Measurements from ENCODE around the gene TPK1.
"Not testable (repeated sequence)": the region's sequence is repeated elsewhere in the genome, so short reads cannot be mapped to it uniquely, and the experiment has no call there.

The TPK1 gene

GRCh38 chr7:144776447-144776846 is 59.4 kb downstream of the TPK1 start:
- DNase-seq: no peak

GRCh38 chr7:144775749-144776148 is 60.1 kb downstream of the TPK1 start:
- no peak for DNase-seq

- DNase-seq: no peak
These were observed 63.9 kb downstream of the TPK1 start for GRCh38 chr7:144771927-144772326.

GRCh38 chr7:144771174-144771573 is 64.7 kb downstream of the TPK1 start:
- no peak for DNase-seq

- no peak for DNase-seq
These were observed 66.5 kb downstream of the TPK1 start for GRCh38 chr7:144769352-144769751.

GRCh38 chr7:144768633-144769032 is 67.2 kb downstream of the TPK1 start:
- no peak for DNase-seq

- DNase-seq: no peak
These were observed 72.6 kb downstream of the TPK1 start for GRCh38 chr7:144763291-144763690.

GRCh38 chr7:144762853-144763252 is 73.0 kb downstream of the TPK1 start:
- no peak for DNase-seq

- no peak for DNase-seq
These were observed 74.4 kb downstream of the TPK1 start for GRCh38 chr7:144761493-144761892.

GRCh38 chr7:144759653-144760052 is 76.2 kb downstream of the TPK1 start:
- no peak for DNase-seq

- no peak for DNase-seq
These were observed 87.9 kb downstream of the TPK1 start for GRCh38 chr7:144747936-144748335.

GRCh38 chr7:144738708-144739314 is 97.0 kb downstream of the TPK1 start:
- DNase-seq: no peak

DNA sequence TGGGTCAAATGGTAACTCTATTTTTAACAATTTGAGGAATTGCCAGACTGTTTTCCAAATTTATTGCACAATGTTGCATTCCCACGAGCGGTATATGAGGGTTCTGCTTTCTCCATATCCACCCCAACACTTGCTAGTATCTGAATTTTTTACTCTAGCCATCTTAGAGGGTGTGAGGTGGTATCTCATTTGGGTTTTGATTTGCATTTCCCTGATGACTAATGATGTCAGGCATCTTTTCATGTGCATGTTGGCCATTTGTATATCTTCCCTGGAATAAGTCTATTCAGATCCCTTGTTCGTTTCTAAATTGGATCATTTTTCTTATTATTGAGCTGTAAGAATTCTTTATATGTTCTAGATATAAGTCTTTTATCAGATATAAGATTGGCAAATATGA is 97.7 kb downstream of the TPK1 start:
- DNase-seq: no peak

DNA sequence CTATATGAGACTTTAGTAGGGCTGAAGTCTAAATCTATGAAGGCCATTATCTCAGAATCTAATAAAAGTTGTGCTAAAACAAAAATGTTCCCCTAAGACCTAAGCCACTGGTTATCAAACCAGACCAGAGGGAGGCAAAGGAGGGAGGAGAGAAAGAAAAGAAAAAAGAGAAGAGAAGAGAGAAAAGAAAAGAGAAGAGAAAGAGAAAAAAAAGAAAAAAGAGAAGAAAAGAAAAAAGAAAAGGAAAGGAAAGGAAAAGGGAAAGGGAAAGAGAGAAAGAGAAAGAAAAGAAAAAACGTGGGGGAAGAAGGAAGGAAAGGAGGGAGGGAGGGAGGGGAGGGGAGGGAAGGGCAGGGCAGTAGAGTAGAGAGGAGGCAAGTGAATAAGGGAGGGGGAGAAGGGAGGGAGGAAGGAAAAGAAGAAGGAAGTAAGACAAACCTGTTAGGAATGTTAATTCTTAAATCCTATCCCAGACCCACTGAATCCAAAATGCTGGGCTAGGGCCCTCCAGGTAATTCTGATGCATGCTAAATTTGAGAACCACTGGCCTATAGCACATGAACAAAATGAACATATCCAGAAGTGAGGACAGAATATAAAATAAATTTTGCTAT is 98.9 kb downstream of the TPK1 start:
- no peak for DNase-seq

GRCh38 chr7:144735505-144736276 is 100.2 kb downstream of the TPK1 start:
- DNase-seq: no peak

DNA sequence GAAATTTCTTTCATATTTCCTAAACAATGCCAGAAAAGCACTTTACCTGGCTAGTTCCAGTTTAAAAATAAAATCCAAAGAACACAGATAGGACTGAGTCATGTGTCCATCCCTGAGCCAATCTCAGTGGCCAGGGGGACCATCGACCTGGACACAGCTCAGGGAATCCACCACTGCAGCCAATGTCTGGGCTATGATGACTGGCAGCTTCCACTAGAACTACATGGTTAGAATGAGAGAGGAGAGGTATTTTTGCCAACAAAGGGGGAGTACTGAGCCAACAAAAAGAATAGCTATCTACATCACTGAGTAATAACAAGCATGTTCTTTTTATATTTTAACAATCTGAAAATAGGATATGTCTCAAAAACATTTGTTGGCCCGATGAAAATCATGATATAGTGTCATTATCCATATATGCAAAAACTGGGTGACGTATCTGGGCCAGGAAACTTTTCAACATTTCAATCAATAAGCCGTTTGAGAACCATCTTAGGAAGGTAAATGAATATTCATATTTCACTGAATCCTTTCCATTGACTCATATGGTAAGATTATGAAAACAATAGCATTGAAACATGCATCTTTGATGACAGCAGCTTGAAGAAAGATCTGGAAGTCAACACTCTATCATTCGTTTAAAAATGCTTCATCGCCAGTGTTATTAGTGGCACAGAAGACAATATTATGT is 104.0 kb downstream of the TPK1 start:
- no peak for DNase-seq

GRCh38 chr7:144730224-144730623 is 105.6 kb downstream of the TPK1 start:
- DNase-seq: no peak

DNA sequence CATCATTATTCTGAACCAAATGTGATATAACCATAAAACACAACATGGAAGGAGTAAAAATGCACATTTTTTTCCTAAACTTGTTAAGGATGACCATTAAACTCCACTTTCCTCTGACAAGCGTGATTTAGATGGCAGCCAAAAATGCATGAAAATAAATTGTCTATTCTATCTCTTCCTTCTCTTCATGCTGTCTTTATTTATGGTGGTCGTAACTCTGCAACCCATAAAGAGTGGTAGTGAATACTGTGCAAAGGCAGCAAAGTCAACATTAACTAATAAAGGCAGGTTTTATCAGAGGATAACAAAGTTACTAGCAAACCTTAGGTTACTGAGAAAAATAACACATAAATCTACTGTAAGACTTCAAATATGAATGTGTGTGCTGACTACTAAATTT is 106.6 kb downstream of the TPK1 start:
- DNase-seq: no peak

DNA sequence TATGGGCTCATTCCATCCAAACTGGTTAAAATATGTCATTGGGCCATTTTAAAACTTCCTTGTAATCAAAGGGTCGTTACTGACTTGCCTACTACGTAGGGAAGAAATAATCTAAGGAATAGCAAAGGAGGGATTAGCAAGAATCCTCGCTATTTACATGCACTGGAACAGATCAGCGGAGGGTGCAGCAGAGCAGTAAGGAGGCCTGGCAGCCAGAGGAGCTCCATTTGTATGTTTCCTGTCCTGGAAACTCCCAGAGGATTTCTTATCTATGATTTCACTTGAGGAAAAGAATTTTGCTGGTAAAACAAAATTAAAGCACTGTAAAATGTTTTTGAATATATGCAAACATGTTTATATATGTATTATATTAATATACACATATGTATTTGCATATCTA is 107.3 kb downstream of the TPK1 start:
- DNase-seq: no peak

DNA sequence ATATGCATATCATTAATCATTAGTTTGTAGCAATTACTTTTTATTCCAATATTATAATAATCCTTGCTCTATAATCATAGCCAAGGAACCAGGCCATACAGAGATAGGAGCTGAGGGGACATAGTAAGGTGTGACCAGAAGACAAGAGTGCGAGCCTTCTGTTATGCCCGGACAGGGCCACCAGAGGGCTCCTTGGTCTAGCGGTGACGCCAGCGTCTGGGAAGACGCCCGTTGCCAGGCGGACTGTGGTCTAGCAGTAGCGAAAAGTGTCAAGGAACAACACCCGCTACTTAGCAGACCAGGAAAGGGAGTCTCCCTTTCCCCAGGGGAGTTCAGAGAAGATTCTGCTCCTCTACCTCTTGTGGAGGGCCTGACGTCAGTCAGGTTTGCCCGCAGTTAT is 109.0 kb downstream of the TPK1 start:
- not testable (repeated sequence) for DNase-seq

- no peak for DNase-seq
These were observed 110.8 kb downstream of the TPK1 start for GRCh38 chr7:144725070-144725469.

DNA sequence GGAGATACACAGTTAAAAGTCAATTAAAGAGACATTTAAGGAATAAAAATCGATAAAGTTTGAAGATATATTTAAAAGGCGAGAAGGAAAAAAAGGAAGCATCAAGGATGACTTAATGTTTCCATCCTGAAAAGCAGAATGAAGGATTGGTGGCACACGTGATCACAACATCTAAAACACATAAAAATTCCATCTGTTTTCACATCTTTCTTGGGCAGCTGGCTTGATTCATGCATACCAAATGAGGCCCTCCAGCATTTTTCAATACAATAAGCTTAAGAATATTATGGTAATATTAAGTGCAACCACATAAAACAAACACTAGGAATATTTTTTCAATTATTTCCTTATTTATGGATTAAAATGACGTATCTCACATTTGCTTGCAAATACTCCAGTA is 112.6 kb downstream of the TPK1 start:
- no peak for DNase-seq

DNA sequence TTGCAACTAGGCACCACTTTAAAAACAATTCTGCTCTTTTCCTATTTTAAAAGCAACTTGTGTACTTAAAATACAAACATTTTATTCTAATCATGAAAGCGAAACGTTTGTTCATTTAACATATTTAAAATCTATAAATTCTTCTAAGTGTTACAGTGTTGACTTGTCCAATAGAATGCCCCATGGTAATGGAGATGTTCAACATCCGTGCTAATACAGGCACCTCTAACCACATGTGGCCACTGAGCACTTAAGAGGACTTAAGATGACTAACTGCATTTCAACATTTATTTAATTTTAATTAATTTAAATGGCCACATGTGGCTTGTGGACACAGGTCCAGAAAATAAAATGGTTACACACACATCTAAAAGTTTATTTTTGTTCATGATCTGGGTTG is 115.1 kb downstream of the TPK1 start:
- DNase-seq: no peak

GRCh38 chr7:144720149-144720548 is 115.7 kb downstream of the TPK1 start:
- DNase-seq: no peak

Data from GOT3 (cell line).